HepG2 (cell line): ENCODE data around the gene TAF11. TPM values are rescaled to one million over a fixed set of nuclear protein-coding genes. Genes with fewer than 3 reads are reported as not detected.

Experiments used
- ATAC-seq: fragments of 200-7000 bp; cut with Tn5 transposase; 3 replicates; pipeline ENCODE4 v1.9.1; 2020; ENCODE audit warnings: mild to moderate bottlenecking, moderate library complexity
- BruUV-seq: library from RNA; stranded (reverse); fragments of 400-500 nt; replicated peaks from 2 replicates; lab custom pipeline; 2021; lab: Mats Ljungman, UMichigan
- CTCF ChIA-PET: fragments of 300-600 bp; formaldehyde crosslinking; extraction: SDS; loops from one replicate; lab custom pipeline; 2021; ENCODE audit warnings: low total read pairs, inconsistent platforms, low intra/inter-chr PET ratio; lab: Yijun Ruan, JAX
- POLR2A ChIA-PET: fragments of 350-600 bp; sonication (Branson Sonifier 250); formaldehyde crosslinking; loops from one replicate; lab custom pipeline; 2020; ENCODE audit warnings: antibody characterized with exemption, inconsistent platforms; lab: Yijun Ruan, JAX
- DNase-seq: peaks from one replicate; pipeline ENCODE4 v3.0.0-alpha.2; 2015; ENCODE audit warnings: low spot score
- FAIRE-seq: peaks from 3 replicates; lab custom pipeline; 2011; peaks lifted over from hg19 to GRCh38; lab: Jason Lieb, UNC
- H2AFZ ChIP-seq: one replicate; pipeline ENCODE4 v1.6.1; 2011; ENCODE audit warnings: low read length, inconsistent platforms
- H3K27ac ChIP-seq: fragments of 300-600 bp; 3 replicates; pipeline ENCODE4 v1.8.0; 2011; ENCODE audit warnings: mixed run types, mild to moderate bottlenecking, mixed read lengths, low read length, inconsistent platforms; ENCODE audit not compliant: insufficient read depth; ENCODE audit errors: extremely low read length
- H3K27me3 ChIP-seq, 2 experiments: fragments of 200-600 bp in 1 of 2; 2 replicates in 1 of 2; 3 replicates in 1 of 2; pipeline versions ENCODE4 v1.6.0 to v1.8.0; 2011; ENCODE audit warnings: low read length in 2 of 2, mild to moderate bottlenecking in 2 of 2, moderate library complexity in 2 of 2, inconsistent platforms in 1 of 2; ENCODE audit not compliant: insufficient read depth in 2 of 2, control insufficient read depth in 1 of 2
- H3K36me3 ChIP-seq, 2 experiments: fragments of 200-600 bp in 1 of 2; replicated peaks in 1 of 2; 2 replicates in 1 of 2; 3 replicates in 1 of 2; pipeline versions ENCODE4 v1.5.1 to v1.8.0; 2011; ENCODE audit warnings: low read length in 2 of 2, inconsistent platforms in 1 of 2; ENCODE audit not compliant: insufficient read depth in 2 of 2, control insufficient read depth in 1 of 2
- H3K4me1 ChIP-seq: 2 replicates; pipeline ENCODE4 v1.5.1; 2012; ENCODE audit warnings: low read length, inconsistent platforms; ENCODE audit not compliant: insufficient read depth
- H3K4me2 ChIP-seq: 2 replicates; pipeline ENCODE4 v1.6.0; 2011; ENCODE audit warnings: low read depth, low read length, inconsistent platforms
- H3K4me3 ChIP-seq, 3 experiments: fragments of 200-600 bp in 1 of 3; sonication (generic), shearing (Covaris generic) in 1 of 3; replicated peaks in 1 of 3; 2 replicates each; pipeline ENCODE4 v1.5.1; 2011 to 2016; ENCODE audit warnings: low read length in 3 of 3, inconsistent platforms in 2 of 3, low read depth in 2 of 3, mild to moderate bottlenecking in 2 of 3, control low read depth in 1 of 3, mixed read lengths in 1 of 3; ENCODE audit not compliant: insufficient read depth in 1 of 3
- H3K79me2 ChIP-seq: one replicate; pipeline ENCODE4 v1.6.1; 2011; ENCODE audit warnings: low read length, inconsistent platforms; ENCODE audit not compliant: insufficient read depth
- H3K9ac ChIP-seq: 2 replicates; pipeline ENCODE4 v1.6.0; 2011; ENCODE audit warnings: mild to moderate bottlenecking, low read depth, low read length, inconsistent platforms; ENCODE audit not compliant: insufficient read depth
- H3K9me3 ChIP-seq: 2 replicates; pipeline ENCODE4 v1.5.1; 2012; ENCODE audit warnings: mild to moderate bottlenecking, low read length
- H4K20me1 ChIP-seq: 2 replicates; pipeline ENCODE4 v1.6.0; 2011; ENCODE audit warnings: inconsistent platforms, mild to moderate bottlenecking, low read length, moderate library complexity; ENCODE audit not compliant: insufficient read depth
- GABPB1 ChIP-seq: IDR thresholded peaks from 2 replicates; pipeline ENCODE4 v1.6.1; 2016; ENCODE audit warnings: mild to moderate bottlenecking, missing genetic modification reagents, moderate library complexity, missing compliant biosample characterization
- GTF2F1 ChIP-seq: fragments of 150-350 bp; IDR thresholded peaks from 2 replicates; pipeline ENCODE4 v1.6.1; 2014; ENCODE audit warnings: low read length
- MTF1 ChIP-seq: sonication (generic); formaldehyde crosslinking; IDR thresholded peaks from 2 replicates; pipeline ENCODE4 v1.5.0; 2020; ENCODE audit warnings: missing genetic modification reagents
- MXD4 ChIP-seq: IDR thresholded peaks from 2 replicates; pipeline ENCODE4 v1.6.1; 2016; ENCODE audit warnings: mild to moderate bottlenecking, missing biosample characterization, missing genetic modification reagents
- NFATC3 ChIP-seq: sonication (generic); formaldehyde crosslinking; IDR thresholded peaks from 2 replicates; pipeline ENCODE4 v1.5.1; 2020; ENCODE audit warnings: mild to moderate bottlenecking, missing genetic modification reagents
- NFE2L1 ChIP-seq: sonication (generic); formaldehyde crosslinking; IDR thresholded peaks from 2 replicates; pipeline ENCODE4 v1.4.0; 2020; ENCODE audit warnings: missing genetic modification reagents, mild to moderate bottlenecking, borderline replicate concordance
- RBFOX2 ChIP-seq: fragments of 200-400 bp; formaldehyde crosslinking; IDR thresholded peaks from 2 replicates; pipeline ENCODE4 v1.6.1; 2017; ENCODE audit warnings: low read depth, mild to moderate bottlenecking, low read length
- STAG1 ChIP-seq: sonication (generic); formaldehyde crosslinking; IDR thresholded peaks from 2 replicates; pipeline ENCODE4 v1.4.0; 2020; ENCODE audit warnings: missing genetic modification reagents
- TARDBP ChIP-seq: sonication (generic); formaldehyde crosslinking; IDR thresholded peaks from 2 replicates; pipeline ENCODE4 v1.8.0; 2022; ENCODE audit warnings: mild to moderate bottlenecking, missing genetic modification reagents
- ZNF3 ChIP-seq: IDR thresholded peaks from 2 replicates; pipeline ENCODE4 v1.7.0; 2017; ENCODE audit warnings: inconsistent platforms
- ZNF335 ChIP-seq: sonication (generic); formaldehyde crosslinking; IDR thresholded peaks from 2 replicates; pipeline ENCODE4 v1.4.0; 2020; ENCODE audit warnings: missing genetic modification reagents
- ZNF644 ChIP-seq: IDR thresholded peaks from 2 replicates; pipeline ENCODE4 v1.6.1; 2016; ENCODE audit warnings: low read depth
- ZNF691 ChIP-seq: sonication (generic); formaldehyde crosslinking; IDR thresholded peaks from 2 replicates; pipeline ENCODE4 v1.4.0; 2020; ENCODE audit warnings: missing genetic modification reagents, low read depth, mild to moderate bottlenecking, borderline replicate concordance
- WGBS: methylation state at CpG from one replicate; pipeline ENCODE4 v1.1.6; 2017; ENCODE audit warnings: low lambda C conversion rate; 5-methylcytosine and 5-hydroxymethylcytosine counted together
- in situ Hi-C: cut with HindIII; loops from 2 replicates; pipeline ENCODE4 v1.10.0; 2017; ENCODE audit warnings: low pct_unique_long_range_greater_than_20kb; ENCODE audit not compliant: extremely low pct_ligation_motif_present
- intact Hi-C: fragments of 100-400 bp; cut with micrococcal nuclease; formaldehyde crosslinking; loops from one replicate; pipeline ENCODE4 v1.10.0; 2022; ENCODE audit not compliant: unreplicated experiment
- polyA plus RNA-seq, 8 experiments: library from polyadenylated mRNA; depleted of rRNA in 3 of 8; stranded (reverse) in 7 of 8; unstranded in 1 of 8; fragments of >200 nt; fragmentation: Illumina TruSeq in 4 of 8; extraction: Trizol in 4 of 8; gene quantifications; 2 replicates each; pipeline versions ENCODE4 v1.2.1 to v1.2.3, GENCODE V29; 2011 to 2016; ENCODE audit warnings: low read depth in 4 of 8, missing spikeins in 1 of 8, mixed read lengths in 1 of 8; ENCODE audit not compliant: insufficient read depth in 1 of 8
- total RNA-seq, 5 experiments: library from RNA; depleted of rRNA; stranded (reverse); fragments of >200 nt; fragmentation: Illumina TruSeq; extraction: Trizol; gene quantifications; 2 replicates each; pipeline ENCODE4 v1.2.3, GENCODE V29; 2016; ENCODE audit warnings: low read depth in 1 of 5
- TF ChIP-seq, protein P1 (sequence below): sonication (generic); formaldehyde crosslinking; IDR thresholded peaks from 2 replicates; pipeline ENCODE4 v1.4.0; 2020; ENCODE audit warnings: missing genetic modification reagents
- TF ChIP-seq, protein P2 (sequence below), 2 experiments: IDR thresholded peaks; 2 replicates each; pipeline ENCODE4 v1.6.1; 2011 to 2012; ENCODE audit warnings: low read length in 2 of 2, borderline replicate concordance in 1 of 2, low read depth in 1 of 2, mild to moderate bottlenecking in 1 of 2, moderate library complexity in 1 of 2
- TF ChIP-seq, protein P3 (sequence below): fragments of 450-650 bp; IDR thresholded peaks from 2 replicates; pipeline ENCODE4 v1.6.1; 2017
- TF ChIP-seq, protein P4 (sequence below): sonication (generic); formaldehyde crosslinking; IDR thresholded peaks from 2 replicates; pipeline ENCODE4 v1.4.0; 2020; ENCODE audit warnings: mild to moderate bottlenecking, missing genetic modification reagents

TAF11 gene
- total and polyA plus RNA-seq, 2 of the 13 experiments (the other 11 are each of a cell fraction or from before 2014, with no cell fraction given) = 35.4 to 73.6 TPM

DNA sequence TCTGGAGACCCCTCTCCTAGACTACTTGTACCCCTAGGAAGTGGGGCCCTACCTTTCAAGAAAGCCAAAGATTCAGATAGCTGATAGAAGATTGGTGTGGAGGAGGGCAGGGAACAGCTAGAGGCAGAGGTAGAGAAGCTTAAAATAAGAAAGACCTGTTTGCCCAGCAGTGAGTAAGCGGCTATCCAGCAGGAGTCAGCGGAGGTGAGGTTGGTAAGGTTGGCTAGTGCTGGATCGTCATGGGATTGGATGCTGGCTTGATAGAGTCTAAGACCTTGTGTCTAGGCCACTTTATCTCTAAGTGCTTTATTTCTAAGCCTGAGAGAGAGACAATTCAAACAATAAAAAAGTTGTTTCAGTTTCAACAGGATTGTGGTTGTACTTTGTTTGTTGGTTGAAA lies 20.4 kb upstream of the TAF11 start:
- Histone ChIP-seq H3K9ac (no peak overlapping the region), H3K4me2 (no peak overlapping the region), H3K36me3 (peaks cover 0 to 2% of the 10 kb centered on the region in 2 experiments; a peak in 1 of 5 replicates), H3K4me3 (no peak overlapping the region), H4K20me1 (no peaks in the 10 kb centered on the region), H3K79me2 (peaks cover 32% of the 10 kb centered on the region), H2AFZ (no peak overlapping the region), H3K27me3 (no peaks in the 10 kb centered on the region), H3K9me3 (no peaks in the 10 kb centered on the region), H3K4me1 (peaks cover 22% of the 10 kb centered on the region), H3K27ac (no peak overlapping the region)
- intact Hi-C loops (no loop called here), in situ Hi-C loops (no loop called here)
- ChIA-PET POLR2A (interaction anchor here (1.4 kb wide), 1 partner anchor 20 kb away, joined by 3 read pairs; the partner anchor contains the start of gene TAF11), CTCF (no interaction called here)
- DNase-seq (no peak), FAIRE-seq (no peak), ATAC-seq (no peak)
- over 99% methylated on average over 3 of the region's 3 CpGs for WGBS
- no TSS peak for BruUV-seq
- TF ChIP-seq ZNF691 = no peak
- TF ChIP-seq, protein P1, sequence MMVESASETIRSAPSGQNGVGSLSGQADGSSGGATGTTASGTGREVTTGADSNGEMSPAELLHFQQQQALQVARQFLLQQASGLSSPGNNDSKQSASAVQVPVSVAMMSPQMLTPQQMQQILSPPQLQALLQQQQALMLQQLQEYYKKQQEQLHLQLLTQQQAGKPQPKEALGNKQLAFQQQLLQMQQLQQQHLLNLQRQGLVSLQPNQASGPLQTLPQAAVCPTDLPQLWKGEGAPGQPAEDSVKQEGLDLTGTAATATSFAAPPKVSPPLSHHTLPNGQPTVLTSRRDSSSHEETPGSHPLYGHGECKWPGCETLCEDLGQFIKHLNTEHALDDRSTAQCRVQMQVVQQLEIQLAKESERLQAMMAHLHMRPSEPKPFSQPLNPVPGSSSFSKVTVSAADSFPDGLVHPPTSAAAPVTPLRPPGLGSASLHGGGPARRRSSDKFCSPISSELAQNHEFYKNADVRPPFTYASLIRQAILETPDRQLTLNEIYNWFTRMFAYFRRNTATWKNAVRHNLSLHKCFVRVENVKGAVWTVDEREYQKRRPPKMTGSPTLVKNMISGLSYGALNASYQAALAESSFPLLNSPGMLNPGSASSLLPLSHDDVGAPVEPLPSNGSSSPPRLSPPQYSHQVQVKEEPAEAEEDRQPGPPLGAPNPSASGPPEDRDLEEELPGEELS (CRISPR knock-in tag) = no peak
- TF ChIP-seq STAG1 = no peak
- TF ChIP-seq NFATC3 (CRISPR knock-in tag) = no peak
- TF ChIP-seq, protein P2, sequence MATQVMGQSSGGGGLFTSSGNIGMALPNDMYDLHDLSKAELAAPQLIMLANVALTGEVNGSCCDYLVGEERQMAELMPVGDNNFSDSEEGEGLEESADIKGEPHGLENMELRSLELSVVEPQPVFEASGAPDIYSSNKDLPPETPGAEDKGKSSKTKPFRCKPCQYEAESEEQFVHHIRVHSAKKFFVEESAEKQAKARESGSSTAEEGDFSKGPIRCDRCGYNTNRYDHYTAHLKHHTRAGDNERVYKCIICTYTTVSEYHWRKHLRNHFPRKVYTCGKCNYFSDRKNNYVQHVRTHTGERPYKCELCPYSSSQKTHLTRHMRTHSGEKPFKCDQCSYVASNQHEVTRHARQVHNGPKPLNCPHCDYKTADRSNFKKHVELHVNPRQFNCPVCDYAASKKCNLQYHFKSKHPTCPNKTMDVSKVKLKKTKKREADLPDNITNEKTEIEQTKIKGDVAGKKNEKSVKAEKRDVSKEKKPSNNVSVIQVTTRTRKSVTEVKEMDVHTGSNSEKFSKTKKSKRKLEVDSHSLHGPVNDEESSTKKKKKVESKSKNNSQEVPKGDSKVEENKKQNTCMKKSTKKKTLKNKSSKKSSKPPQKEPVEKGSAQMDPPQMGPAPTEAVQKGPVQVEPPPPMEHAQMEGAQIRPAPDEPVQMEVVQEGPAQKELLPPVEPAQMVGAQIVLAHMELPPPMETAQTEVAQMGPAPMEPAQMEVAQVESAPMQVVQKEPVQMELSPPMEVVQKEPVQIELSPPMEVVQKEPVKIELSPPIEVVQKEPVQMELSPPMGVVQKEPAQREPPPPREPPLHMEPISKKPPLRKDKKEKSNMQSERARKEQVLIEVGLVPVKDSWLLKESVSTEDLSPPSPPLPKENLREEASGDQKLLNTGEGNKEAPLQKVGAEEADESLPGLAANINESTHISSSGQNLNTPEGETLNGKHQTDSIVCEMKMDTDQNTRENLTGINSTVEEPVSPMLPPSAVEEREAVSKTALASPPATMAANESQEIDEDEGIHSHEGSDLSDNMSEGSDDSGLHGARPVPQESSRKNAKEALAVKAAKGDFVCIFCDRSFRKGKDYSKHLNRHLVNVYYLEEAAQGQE (IDR thresholded peaks at IDR 0.05; ENCODE audit: borderline replicate concordance in 1 of 2, low read depth in 1 of 2, low read length in 2 of 2) = no peak
- no peak for TF ChIP-seq MXD4 (CRISPR knock-in tag)
- TF ChIP-seq NFE2L1 = no peak
- TF ChIP-seq ZNF3 (CRISPR knock-in tag) = no peak
- TF ChIP-seq, protein P3, sequence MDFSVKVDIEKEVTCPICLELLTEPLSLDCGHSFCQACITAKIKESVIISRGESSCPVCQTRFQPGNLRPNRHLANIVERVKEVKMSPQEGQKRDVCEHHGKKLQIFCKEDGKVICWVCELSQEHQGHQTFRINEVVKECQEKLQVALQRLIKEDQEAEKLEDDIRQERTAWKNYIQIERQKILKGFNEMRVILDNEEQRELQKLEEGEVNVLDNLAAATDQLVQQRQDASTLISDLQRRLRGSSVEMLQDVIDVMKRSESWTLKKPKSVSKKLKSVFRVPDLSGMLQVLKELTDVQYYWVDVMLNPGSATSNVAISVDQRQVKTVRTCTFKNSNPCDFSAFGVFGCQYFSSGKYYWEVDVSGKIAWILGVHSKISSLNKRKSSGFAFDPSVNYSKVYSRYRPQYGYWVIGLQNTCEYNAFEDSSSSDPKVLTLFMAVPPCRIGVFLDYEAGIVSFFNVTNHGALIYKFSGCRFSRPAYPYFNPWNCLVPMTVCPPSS = no peak
- no peak for TF ChIP-seq GTF2F1
- TF ChIP-seq ZNF335 (CRISPR knock-in tag) = no peak
- TF ChIP-seq, protein P4, sequence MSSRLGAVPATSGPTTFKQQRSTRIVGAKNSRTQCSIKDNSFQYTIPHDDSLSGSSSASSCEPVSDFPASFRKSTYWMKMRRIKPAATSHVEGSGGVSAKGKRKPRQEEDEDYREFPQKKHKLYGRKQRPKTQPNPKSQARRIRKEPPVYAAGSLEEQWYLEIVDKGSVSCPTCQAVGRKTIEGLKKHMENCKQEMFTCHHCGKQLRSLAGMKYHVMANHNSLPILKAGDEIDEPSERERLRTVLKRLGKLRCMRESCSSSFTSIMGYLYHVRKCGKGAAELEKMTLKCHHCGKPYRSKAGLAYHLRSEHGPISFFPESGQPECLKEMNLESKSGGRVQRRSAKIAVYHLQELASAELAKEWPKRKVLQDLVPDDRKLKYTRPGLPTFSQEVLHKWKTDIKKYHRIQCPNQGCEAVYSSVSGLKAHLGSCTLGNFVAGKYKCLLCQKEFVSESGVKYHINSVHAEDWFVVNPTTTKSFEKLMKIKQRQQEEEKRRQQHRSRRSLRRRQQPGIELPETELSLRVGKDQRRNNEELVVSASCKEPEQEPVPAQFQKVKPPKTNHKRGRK = no peak
- no peak for TF ChIP-seq TARDBP (CRISPR knock-in tag)
- no peak for TF ChIP-seq RBFOX2
- TF ChIP-seq MTF1 = no peak
- TF ChIP-seq ZNF644 (CRISPR knock-in tag) = no peak
- TF ChIP-seq GABPB1 = no peak
